HepG2 (cell line): ENCODE results near the gene CCL27. TPM values are rescaled to one million over a fixed set of nuclear protein-coding genes. Genes with fewer than 3 reads are reported as not detected.

ENCODE experiments used
- CTCF ChIP-seq: sonication (generic); formaldehyde crosslinking; IDR thresholded peaks from 2 replicates; pipeline ENCODE4 v1.5.0; 2020; ENCODE audit warnings: mild to moderate bottlenecking, missing genetic modification reagents, moderate library complexity
- HCFC1 ChIP-seq: fragments of 150-350 bp; IDR thresholded peaks from 2 replicates; pipeline ENCODE4 v1.6.1; 2014; ENCODE audit warnings: low read depth, low read length
- IKZF1 ChIP-seq: fragments of 450-650 bp; IDR thresholded peaks from 2 replicates; pipeline ENCODE4 v1.7.1; 2016
- IRF1 ChIP-seq: sonication (generic); formaldehyde crosslinking; IDR thresholded peaks from 2 replicates; pipeline ENCODE4 v1.4.0; 2020; ENCODE audit warnings: low read depth, mild to moderate bottlenecking, missing genetic modification reagents
- MEIS2 ChIP-seq: sonication (generic); formaldehyde crosslinking; IDR thresholded peaks from 2 replicates; pipeline ENCODE4 v1.9.0; 2021; ENCODE audit warnings: mild to moderate bottlenecking, missing genetic modification reagents
- MNT ChIP-seq: fragments of 450-650 bp; IDR thresholded peaks from 2 replicates; pipeline ENCODE4 v1.6.1; 2016
- POLR2AphosphoS2 ChIP-seq: IDR thresholded peaks from 2 replicates; pipeline ENCODE4 v1.6.1; 2011; ENCODE audit warnings: low read depth, low read length, improper control_type of control experiment
- POLR2AphosphoS5 ChIP-seq: IDR thresholded peaks from 2 replicates; pipeline ENCODE4 v1.6.1; 2012; ENCODE audit warnings: low read depth, low read length
- PPARG ChIP-seq: conservative IDR thresholded peaks from 2 replicates; pipeline ENCODE4 v1.6.1; 2016; ENCODE audit warnings: missing biosample characterization, missing genetic modification reagents
- SALL1 ChIP-seq: sonication (generic); formaldehyde crosslinking; IDR thresholded peaks from 2 replicates; pipeline ENCODE4 v1.8.0; 2022; ENCODE audit warnings: mild to moderate bottlenecking, missing genetic modification reagents
- THAP9 ChIP-seq: sonication (generic); formaldehyde crosslinking; IDR thresholded peaks from 2 replicates; pipeline ENCODE4; 2020; ENCODE audit warnings: missing genetic modification reagents, mild to moderate bottlenecking, borderline replicate concordance
- ZBTB42 ChIP-seq: sonication (generic); formaldehyde crosslinking; IDR thresholded peaks from 2 replicates; pipeline ENCODE4 v1.5.0; 2020; ENCODE audit warnings: mild to moderate bottlenecking, missing genetic modification reagents
- ZFP36L1 ChIP-seq: sonication (generic); formaldehyde crosslinking; IDR thresholded peaks from 2 replicates; pipeline ENCODE4 v1.8.0; 2022; ENCODE audit warnings: mild to moderate bottlenecking, missing genetic modification reagents, moderate library complexity
- ZFY ChIP-seq: sonication (generic); formaldehyde crosslinking; IDR thresholded peaks from 2 replicates; pipeline ENCODE4 v1.4.0; 2020; ENCODE audit warnings: missing genetic modification reagents
- ZNF10 ChIP-seq: sonication (generic); formaldehyde crosslinking; IDR thresholded peaks from 2 replicates; pipeline ENCODE4 v1.4.0; 2020; ENCODE audit warnings: mild to moderate bottlenecking, low read depth, missing genetic modification reagents, borderline replicate concordance
- ZNF280B ChIP-seq: sonication (generic); formaldehyde crosslinking; IDR thresholded peaks from 2 replicates; pipeline ENCODE4 v1.5.0; 2020; ENCODE audit warnings: missing genetic modification reagents, mild to moderate bottlenecking, borderline replicate concordance
- ZNF503 ChIP-seq: sonication (generic); formaldehyde crosslinking; IDR thresholded peaks from 2 replicates; pipeline ENCODE4 v1.4.0; 2020; ENCODE audit warnings: missing genetic modification reagents
- polyA plus RNA-seq, 8 experiments: library from polyadenylated mRNA; depleted of rRNA in 3 of 8; stranded (reverse) in 7 of 8; unstranded in 1 of 8; fragments of >200 nt; fragmentation: Illumina TruSeq in 4 of 8; extraction: Trizol in 4 of 8; gene quantifications; 2 replicates each; pipeline versions ENCODE4 v1.2.1 to v1.2.3, GENCODE V29; 2011 to 2016; ENCODE audit warnings: low read depth in 4 of 8, missing spikeins in 1 of 8, mixed read lengths in 1 of 8; ENCODE audit not compliant: insufficient read depth in 1 of 8
- total RNA-seq, 5 experiments: library from RNA; depleted of rRNA; stranded (reverse); fragments of >200 nt; fragmentation: Illumina TruSeq; extraction: Trizol; gene quantifications; 2 replicates each; pipeline ENCODE4 v1.2.3, GENCODE V29; 2016; ENCODE audit warnings: low read depth in 1 of 5

Gene CCL27
- total and polyA plus RNA-seq, 2 of the 13 experiments (the other 11 are each of a cell fraction or from before 2014, with no cell fraction given), result not detected

GRCh38 chr9:34701769-34702736 lies 39.6 kb upstream of the CCL27 start (continued):
- TF ChIP-seq CTCF (CRISPR knock-in tag) (peak; percentile 96), MEIS2 (CRISPR knock-in tag) (no peak), ZNF503 (CRISPR knock-in tag) (no peak), IRF1 (no peak), ZNF280B (CRISPR knock-in tag) (no peak), POLR2AphosphoS2 (no peak), POLR2AphosphoS5 (no peak), ZFP36L1 (CRISPR knock-in tag) (no peak), ZBTB42 (CRISPR knock-in tag) (no peak), ZFY (CRISPR knock-in tag) (no peak), IKZF1 (no peak), MNT (no peak), ZNF10 (no peak), SALL1 (CRISPR knock-in tag) (peak; percentile 46; the same call in 1 of the 2 replicates), PPARG (CRISPR knock-in tag) (no peak), THAP9 (CRISPR knock-in tag) (no peak), HCFC1 (no peak)
